Hair follicle dermal papilla cell (primary cell): ENCODE results near the gene CALCR. TPM values are rescaled to one million over a fixed set of nuclear protein-coding genes. Genes with fewer than 3 reads are reported as not detected.

Source experiments
- small RNA-seq: library from RNA; depleted of rRNA; stranded (forward); fragments of <200 nt; gene quantifications from one replicate; pipeline ENCODE3, GENCODE V24; 2012
- total RNA-seq: library from RNA; depleted of rRNA; stranded (reverse); fragments of >200 nt; gene quantifications from 2 replicates; pipeline ENCODE4 v1.2.3, GENCODE V29; 2012

Gene CALCR
- total RNA-seq: not detected in 2 replicates

GRCh38 chr7:93574646-93575554 lies at the start of gene CALCR:
Gene CALCR, minus strand, starts transcription at chr7:93574724. Its CDS starts 87,743 bp downstream, at chr7:93486981.

Small RNA genes within 50 kb of the gene (small RNA-seq; reads per million reads assigned to genes)
- gene MIR489 (not detected), gene MIR653 (not detected)
